ENCODE measurements around the gene SPP1. TPM values are rescaled to one million over a fixed set of nuclear protein-coding genes. Genes with fewer than 3 reads are reported as not detected.

Gene SPP1
- total RNA-seq, 1 donor from 2014 or later, result 1.1 TPM

GRCh38 chr4:88008743-88009171, 33.2 kb downstream of the SPP1 start:
- TF ChIP-seq, protein P1, sequence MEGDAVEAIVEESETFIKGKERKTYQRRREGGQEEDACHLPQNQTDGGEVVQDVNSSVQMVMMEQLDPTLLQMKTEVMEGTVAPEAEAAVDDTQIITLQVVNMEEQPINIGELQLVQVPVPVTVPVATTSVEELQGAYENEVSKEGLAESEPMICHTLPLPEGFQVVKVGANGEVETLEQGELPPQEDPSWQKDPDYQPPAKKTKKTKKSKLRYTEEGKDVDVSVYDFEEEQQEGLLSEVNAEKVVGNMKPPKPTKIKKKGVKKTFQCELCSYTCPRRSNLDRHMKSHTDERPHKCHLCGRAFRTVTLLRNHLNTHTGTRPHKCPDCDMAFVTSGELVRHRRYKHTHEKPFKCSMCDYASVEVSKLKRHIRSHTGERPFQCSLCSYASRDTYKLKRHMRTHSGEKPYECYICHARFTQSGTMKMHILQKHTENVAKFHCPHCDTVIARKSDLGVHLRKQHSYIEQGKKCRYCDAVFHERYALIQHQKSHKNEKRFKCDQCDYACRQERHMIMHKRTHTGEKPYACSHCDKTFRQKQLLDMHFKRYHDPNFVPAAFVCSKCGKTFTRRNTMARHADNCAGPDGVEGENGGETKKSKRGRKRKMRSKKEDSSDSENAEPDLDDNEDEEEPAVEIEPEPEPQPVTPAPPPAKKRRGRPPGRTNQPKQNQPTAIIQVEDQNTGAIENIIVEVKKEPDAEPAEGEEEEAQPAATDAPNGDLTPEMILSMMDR (IDR thresholded peaks at IDR 0.05; ENCODE audit: partially characterized antibody, unreplicated experiment), result no peak

GRCh38 chr4:88009871-88010270, 34.4 kb downstream of the SPP1 start:
- Mint-ChIP-seq H3K4me3 (ENCODE audit: unreplicated experiment) (no peak overlapping the region), H3K36me3 (ENCODE audit: unreplicated experiment) (peaks cover 7% of the 10 kb centered on the region), H3K27me3 (ENCODE audit: unreplicated experiment) (peaks cover 10% of the 10 kb centered on the region), H3K27ac (ENCODE audit: unreplicated experiment) (no peak overlapping the region), H3K4me1 (ENCODE audit: low read depth, unreplicated experiment) (peaks cover 14% of the 10 kb centered on the region), H3K9me3 (ENCODE audit: unreplicated experiment) (peaks cover 14% of the 10 kb centered on the region)
- DNase-seq, result no peak
- TF ChIP-seq, protein P1 (IDR thresholded peaks at IDR 0.05; ENCODE audit: partially characterized antibody, unreplicated experiment), result no peak

More at GRCh38 chr4:88008743-88009171, 33.2 kb downstream of the SPP1 start:
- peaks cover 10% of the 10 kb centered on the region for H3K27me3 Mint-ChIP-seq (ENCODE audit: unreplicated experiment)
- H3K36me3 Mint-ChIP-seq (ENCODE audit: unreplicated experiment), result peaks cover 7% of the 10 kb centered on the region
- H3K4me3 Mint-ChIP-seq (ENCODE audit: unreplicated experiment), result peak overlapping the region; percentile 91
- peak overlapping the region; percentile 91 for H3K27ac Mint-ChIP-seq (ENCODE audit: unreplicated experiment)
- peaks cover 14% of the 10 kb centered on the region for H3K9me3 Mint-ChIP-seq (ENCODE audit: unreplicated experiment)
- H3K4me1 Mint-ChIP-seq (ENCODE audit: low read depth, unreplicated experiment), result peaks cover 11% of the 10 kb centered on the region
- DNase-seq, result no peak

DNA sequence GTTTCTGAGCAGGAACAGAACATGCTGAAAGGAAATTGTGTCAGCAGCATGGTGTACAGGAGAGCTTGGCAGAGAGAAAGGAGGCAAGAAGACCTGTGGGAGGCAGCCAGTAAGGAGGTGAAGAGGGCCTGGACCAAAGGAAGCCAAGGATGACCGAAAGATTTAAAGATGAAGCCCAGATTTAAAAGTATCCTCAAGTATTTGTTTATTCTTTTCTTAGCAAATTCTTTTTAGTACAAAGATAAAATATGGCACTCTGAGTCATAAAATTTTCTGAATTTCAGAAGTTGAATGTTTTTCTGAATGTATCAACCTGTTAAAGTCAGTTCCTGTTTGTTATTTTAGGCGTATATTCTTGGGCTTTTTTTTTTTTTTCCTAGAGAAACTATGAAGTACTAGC, 35.5 kb downstream of the SPP1 start:
- H3K4me3 Mint-ChIP-seq (ENCODE audit: unreplicated experiment), result no peak overlapping the region
- peaks cover 14% of the 10 kb centered on the region for H3K9me3 Mint-ChIP-seq (ENCODE audit: unreplicated experiment)
- H3K27me3 Mint-ChIP-seq (ENCODE audit: unreplicated experiment), result peaks cover 8% of the 10 kb centered on the region
- H3K36me3 Mint-ChIP-seq (ENCODE audit: unreplicated experiment), result peaks cover 7% of the 10 kb centered on the region
- no peak overlapping the region for H3K27ac Mint-ChIP-seq (ENCODE audit: unreplicated experiment)
- H3K4me1 Mint-ChIP-seq (ENCODE audit: low read depth, unreplicated experiment), result peaks cover 14% of the 10 kb centered on the region
- no peak for DNase-seq
- TF ChIP-seq, protein P1 (IDR thresholded peaks at IDR 0.05; ENCODE audit: partially characterized antibody, unreplicated experiment), result no peak

GRCh38 chr4:88012647-88013046, 37.1 kb downstream of the SPP1 start:
- Mint-ChIP-seq H3K9me3 (ENCODE audit: unreplicated experiment) (peaks cover 7% of the 10 kb centered on the region), H3K27ac (ENCODE audit: unreplicated experiment) (no peak overlapping the region), H3K27me3 (ENCODE audit: unreplicated experiment) (peaks cover 5% of the 10 kb centered on the region), H3K4me3 (ENCODE audit: unreplicated experiment) (no peak overlapping the region), H3K4me1 (ENCODE audit: low read depth, unreplicated experiment) (peaks cover 14% of the 10 kb centered on the region), H3K36me3 (ENCODE audit: unreplicated experiment) (no peaks in the 10 kb centered on the region)
- DNase-seq, result no peak
- TF ChIP-seq, protein P1 (IDR thresholded peaks at IDR 0.05; ENCODE audit: partially characterized antibody, unreplicated experiment), result no peak

GRCh38 chr4:88014386-88014905, 38.9 kb downstream of the SPP1 start:
- TF ChIP-seq, protein P1 (IDR thresholded peaks at IDR 0.05; ENCODE audit: partially characterized antibody, unreplicated experiment), result no peak
- Mint-ChIP-seq H3K4me1 (ENCODE audit: low read depth, unreplicated experiment) (peaks cover 11% of the 10 kb centered on the region), H3K4me3 (ENCODE audit: unreplicated experiment) (no peak overlapping the region), H3K36me3 (ENCODE audit: unreplicated experiment) (no peaks in the 10 kb centered on the region), H3K27me3 (ENCODE audit: unreplicated experiment) (no peaks in the 10 kb centered on the region), H3K27ac (ENCODE audit: unreplicated experiment) (no peak overlapping the region), H3K9me3 (ENCODE audit: unreplicated experiment) (no peaks in the 10 kb centered on the region)
- DNase-seq, result no peak
